Neural progenitor cell (in vitro differentiated cells): Measurements from ENCODE around the gene PTBP3. TPM values are rescaled to one million over a fixed set of nuclear protein-coding genes. Genes with fewer than 3 reads are reported as not detected.
"Not testable (repeated sequence)": the region's sequence is repeated elsewhere in the genome, so short reads cannot be mapped to it uniquely, and the experiment has no call there.

ENCODE experiments used
- DNase-seq: peaks from one replicate; pipeline ENCODE4 v3.0.0-alpha.2; 2016; ENCODE audit warnings: low spot score
- H2AFZ ChIP-seq: fragments of 200-600 bp; sonication (generic); replicated peaks from 2 replicates; pipeline ENCODE4 v1.6.1; 2016; ENCODE audit warnings: antibody characterized with exemption
- H3F3A ChIP-seq: fragments of 200-600 bp; sonication (generic); 2 replicates; pipeline ENCODE4 v1.6.1; 2016; ENCODE audit warnings: antibody characterized with exemption, low read depth
- H3K27ac ChIP-seq: fragments of 200-600 bp; sonication (generic); 2 replicates; pipeline ENCODE4 v1.5.1; 2016; ENCODE audit warnings: mild to moderate bottlenecking
- H3K27me3 ChIP-seq: fragments of 200-600 bp; sonication (generic); 2 replicates; pipeline ENCODE4 v1.6.1; 2016; ENCODE audit warnings: mild to moderate bottlenecking, moderate library complexity
- H3K36me3 ChIP-seq: fragments of 200-600 bp; sonication (generic); 2 replicates; pipeline ENCODE4 v1.5.1; 2016
- H3K4me1 ChIP-seq: fragments of 200-600 bp; sonication (generic); 2 replicates; pipeline ENCODE4 v1.6.1; 2016; ENCODE audit warnings: mixed run types
- H3K4me2 ChIP-seq: fragments of 200-600 bp; sonication (generic); 2 replicates; pipeline ENCODE4 v1.6.1; 2016
- H3K4me3 ChIP-seq: fragments of 200-600 bp; sonication (generic); 2 replicates; pipeline ENCODE4 v1.5.1; 2016
- H3K79me2 ChIP-seq: fragments of 200-600 bp; sonication (generic); 2 replicates; pipeline ENCODE4 v1.6.1; 2016; ENCODE audit warnings: low read depth
- H3K9ac ChIP-seq: fragments of 200-600 bp; sonication (generic); 2 replicates; pipeline ENCODE4 v1.6.1; 2016
- H3K9me3 ChIP-seq: fragments of 200-600 bp; sonication (generic); 2 replicates; pipeline ENCODE4 v1.5.1; 2016; ENCODE audit warnings: low read depth
- H4K20me1 ChIP-seq: fragments of 200-600 bp; sonication (generic); 2 replicates; pipeline ENCODE4 v1.6.1; 2016; ENCODE audit warnings: low read depth
- H3K27ac Mint-ChIP-seq: 3 replicates; pipeline ENCODE4 v1.8.0; 2021; ENCODE audit warnings: mixed read lengths
- H3K27me3 Mint-ChIP-seq: 2 replicates; pipeline ENCODE4 v1.8.0; 2022; ENCODE audit warnings: low read depth, mild to moderate bottlenecking, inconsistent platforms, moderate library complexity, mixed read lengths; ENCODE audit not compliant: insufficient read depth
- H3K36me3 Mint-ChIP-seq: 3 replicates; pipeline ENCODE4 v1.8.0; 2021; ENCODE audit warnings: mixed read lengths
- H3K4me1 Mint-ChIP-seq: 3 replicates; pipeline ENCODE4 v1.8.0; 2021; ENCODE audit warnings: mixed read lengths
- H3K4me3 Mint-ChIP-seq: 3 replicates; pipeline ENCODE4 v1.8.0; 2021; ENCODE audit warnings: mild to moderate bottlenecking, moderate library complexity, mixed read lengths
- H3K9me3 Mint-ChIP-seq: 3 replicates; pipeline ENCODE4 v1.8.0; 2020; ENCODE audit warnings: mixed read lengths
- EZH2 ChIP-seq: fragments of 200-600 bp; sonication (generic); IDR thresholded peaks from 2 replicates; pipeline ENCODE4 v1.6.1; 2017; ENCODE audit warnings: antibody characterized with exemption, mild to moderate bottlenecking, moderate library complexity
- EZH2phosphoT487 ChIP-seq: fragments of 200-600 bp; sonication (generic); IDR thresholded peaks from 2 replicates; pipeline ENCODE4 v1.6.1; 2017; ENCODE audit warnings: antibody characterized with exemption
- total RNA-seq: library from RNA; depleted of rRNA; stranded (reverse); fragments of >200 nt; gene quantifications from 2 replicates; pipeline ENCODE4 v1.2.3, GENCODE V29; 2015; ENCODE audit warnings: low replicate concordance
- TF ChIP-seq, protein P1 (sequence below): fragments of 200-600 bp; sonication (generic); IDR thresholded peaks from 2 replicates; pipeline ENCODE4 v1.5.1; 2017; ENCODE audit warnings: antibody characterized with exemption, mild to moderate bottlenecking

Gene PTBP3
- total RNA-seq, 1 donor from 2014 or later = 84.7 TPM

DNA sequence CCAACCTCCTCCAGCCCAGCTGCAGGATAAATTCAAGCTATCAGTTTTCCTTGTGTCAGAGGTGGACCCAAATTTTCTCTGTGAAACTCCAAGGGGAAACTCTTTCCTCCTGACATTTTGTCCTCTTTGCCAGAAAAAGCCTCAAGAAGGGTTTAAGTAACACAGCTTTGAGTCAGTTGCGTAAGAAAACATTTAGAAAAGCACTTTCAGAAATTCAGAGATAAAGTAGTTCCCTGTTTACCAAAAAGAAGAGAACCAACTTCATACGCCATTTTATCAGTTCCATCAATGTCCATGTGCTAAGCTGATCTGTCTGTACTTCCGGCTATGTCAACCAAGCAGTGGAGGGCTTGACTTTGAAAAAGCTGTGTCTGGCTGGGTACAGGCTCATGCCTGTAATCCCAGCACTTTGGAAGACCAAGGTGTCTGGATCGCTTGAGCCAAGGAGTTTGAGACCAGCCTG lies 138.4 kb downstream of the PTBP3 start:
- peaks cover 8% of the 10 kb centered on the region for H3K4me1 Mint-ChIP-seq
- H3K79me2 ChIP-seq = no peaks in the 10 kb centered on the region
- H4K20me1 ChIP-seq = no peaks in the 10 kb centered on the region
- no peak overlapping the region for H3K4me3 Mint-ChIP-seq
- H3K9me3 Mint-ChIP-seq = peaks cover 2% of the 10 kb centered on the region
- TF ChIP-seq, protein P1, sequence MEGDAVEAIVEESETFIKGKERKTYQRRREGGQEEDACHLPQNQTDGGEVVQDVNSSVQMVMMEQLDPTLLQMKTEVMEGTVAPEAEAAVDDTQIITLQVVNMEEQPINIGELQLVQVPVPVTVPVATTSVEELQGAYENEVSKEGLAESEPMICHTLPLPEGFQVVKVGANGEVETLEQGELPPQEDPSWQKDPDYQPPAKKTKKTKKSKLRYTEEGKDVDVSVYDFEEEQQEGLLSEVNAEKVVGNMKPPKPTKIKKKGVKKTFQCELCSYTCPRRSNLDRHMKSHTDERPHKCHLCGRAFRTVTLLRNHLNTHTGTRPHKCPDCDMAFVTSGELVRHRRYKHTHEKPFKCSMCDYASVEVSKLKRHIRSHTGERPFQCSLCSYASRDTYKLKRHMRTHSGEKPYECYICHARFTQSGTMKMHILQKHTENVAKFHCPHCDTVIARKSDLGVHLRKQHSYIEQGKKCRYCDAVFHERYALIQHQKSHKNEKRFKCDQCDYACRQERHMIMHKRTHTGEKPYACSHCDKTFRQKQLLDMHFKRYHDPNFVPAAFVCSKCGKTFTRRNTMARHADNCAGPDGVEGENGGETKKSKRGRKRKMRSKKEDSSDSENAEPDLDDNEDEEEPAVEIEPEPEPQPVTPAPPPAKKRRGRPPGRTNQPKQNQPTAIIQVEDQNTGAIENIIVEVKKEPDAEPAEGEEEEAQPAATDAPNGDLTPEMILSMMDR = no peak
- no peak for TF ChIP-seq EZH2phosphoT487
- no peak overlapping the region for H3K27ac Mint-ChIP-seq
- peaks cover 18% of the 10 kb centered on the region for H3F3A ChIP-seq
- H3K9me3 ChIP-seq = no peaks in the 10 kb centered on the region
- no peaks in the 10 kb centered on the region for H3K36me3 ChIP-seq
- H3K9ac ChIP-seq = no peak overlapping the region
- H3K4me3 ChIP-seq = no peak overlapping the region
- H3K27me3 ChIP-seq = no peaks in the 10 kb centered on the region
- H3K4me1 ChIP-seq = peaks cover 12% of the 10 kb centered on the region
- H2AFZ ChIP-seq = no peak overlapping the region
- H3K27me3 Mint-ChIP-seq = peaks cover 2% of the 10 kb centered on the region
- no peak for DNase-seq
- H3K4me2 ChIP-seq = no peak overlapping the region
- no peaks in the 10 kb centered on the region for H3K36me3 Mint-ChIP-seq
- no peak overlapping the region for H3K27ac ChIP-seq

DNA sequence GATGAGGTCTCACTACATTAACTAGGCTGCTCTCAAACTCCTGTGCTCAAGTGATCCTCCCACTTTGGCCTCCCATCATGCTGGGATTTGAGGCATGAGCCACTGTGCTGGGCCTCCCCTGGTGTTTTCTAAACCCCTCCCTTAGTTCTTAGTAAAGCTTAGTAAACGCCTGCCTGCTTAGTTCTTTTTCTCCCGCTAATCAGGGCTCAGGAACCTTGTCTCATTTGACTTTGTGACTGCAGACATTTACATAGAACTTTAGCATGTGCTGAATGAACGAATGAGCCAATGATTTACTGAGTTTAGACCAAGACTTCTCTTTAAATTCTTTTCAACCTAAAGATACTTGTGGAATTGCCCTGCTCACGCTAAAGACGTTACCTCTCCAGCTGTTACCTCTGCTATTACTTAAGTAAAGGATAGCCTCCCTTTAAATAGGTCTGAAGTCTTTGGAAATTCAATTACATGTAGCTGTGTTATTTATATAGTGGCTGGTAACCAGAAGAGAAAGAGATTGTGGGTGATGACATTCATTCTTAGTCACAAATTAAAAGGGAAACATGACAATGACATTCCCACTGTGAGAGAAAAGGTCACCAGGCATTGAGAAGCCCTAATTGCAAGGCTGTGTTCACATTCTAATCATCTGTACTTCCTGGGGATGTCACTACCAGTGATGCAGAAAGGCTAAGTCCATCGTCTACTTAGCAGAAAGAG lies 139.7 kb downstream of the PTBP3 start:
- no peak overlapping the region for H3K4me3 Mint-ChIP-seq
- Histone ChIP-seq H3K27ac (no peak overlapping the region), H3K27me3 (no peaks in the 10 kb centered on the region), H2AFZ (no peak overlapping the region), H3K79me2 (no peaks in the 10 kb centered on the region), H3K36me3 (no peaks in the 10 kb centered on the region), H4K20me1 (no peaks in the 10 kb centered on the region), H3K4me3 (no peak overlapping the region), H3K9me3 (no peaks in the 10 kb centered on the region), H3K9ac (no peak overlapping the region), H3K4me1 (peaks cover 12% of the 10 kb centered on the region), H3K4me2 (no peak overlapping the region), H3F3A (peaks cover 20% of the 10 kb centered on the region)
- H3K4me1 Mint-ChIP-seq = peaks cover 8% of the 10 kb centered on the region
- H3K36me3 Mint-ChIP-seq = no peaks in the 10 kb centered on the region
- peaks cover 4% of the 10 kb centered on the region for H3K27me3 Mint-ChIP-seq
- no peak overlapping the region for H3K27ac Mint-ChIP-seq
- TF ChIP-seq, protein P1 = no peak
- no peak for TF ChIP-seq EZH2
- TF ChIP-seq EZH2phosphoT487 = no peak
- H3K9me3 Mint-ChIP-seq = peaks cover 2% of the 10 kb centered on the region
- DNase-seq = peak; percentile 49

DNA sequence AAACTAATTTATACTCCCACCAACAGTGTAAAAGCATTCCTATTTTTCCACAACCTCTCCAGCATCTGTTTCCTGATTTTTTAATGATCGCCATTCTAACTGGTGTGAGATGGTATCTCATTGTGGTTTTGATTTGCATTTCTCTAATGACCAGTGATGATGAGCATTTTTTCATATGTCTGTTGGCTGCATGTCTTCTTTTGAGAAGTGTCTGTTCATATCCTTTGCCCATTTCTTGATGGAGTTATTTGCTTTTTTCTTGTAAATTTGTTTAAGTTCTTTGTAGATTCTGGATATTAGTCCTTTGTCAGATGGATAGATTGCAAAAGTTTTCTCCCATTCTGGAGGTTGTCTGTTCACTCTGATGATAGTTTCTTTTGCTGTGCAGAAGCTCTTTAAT lies 143.1 kb downstream of the PTBP3 start:
- H3K4me1 Mint-ChIP-seq = peaks cover 14% of the 10 kb centered on the region
- H3K27me3 Mint-ChIP-seq, H3K27ac ChIP-seq: not testable (repeated sequence)

DNA sequence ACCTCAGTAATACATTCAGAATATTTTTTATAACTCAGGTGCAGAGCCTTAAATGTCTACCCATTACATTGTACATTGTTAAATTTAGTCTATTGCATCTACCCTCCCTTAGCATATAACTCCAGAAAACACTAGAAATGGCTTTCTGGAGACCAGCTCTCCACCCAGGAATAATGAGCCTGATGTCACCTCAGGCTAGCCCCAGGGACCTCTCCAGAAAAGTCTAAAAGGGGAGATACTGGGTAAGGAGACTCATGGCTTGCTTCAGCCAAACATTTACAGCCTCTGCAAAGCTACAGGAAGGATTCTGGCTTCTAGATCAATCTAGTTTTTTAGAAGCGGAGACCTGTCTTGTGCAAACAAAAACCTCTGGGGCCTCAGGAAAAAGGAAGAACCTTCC lies 144.5 kb downstream of the PTBP3 start:
- H3K27me3 Mint-ChIP-seq = peaks cover 8% of the 10 kb centered on the region
- H3K27me3 ChIP-seq = no peaks in the 10 kb centered on the region
- peaks cover 12% of the 10 kb centered on the region for H3K4me1 ChIP-seq
- no peaks in the 10 kb centered on the region for H3K79me2 ChIP-seq
- no peaks in the 10 kb centered on the region for H3K36me3 Mint-ChIP-seq
- no peak overlapping the region for H3K9ac ChIP-seq
- no peak overlapping the region for H3K27ac Mint-ChIP-seq
- no peaks in the 10 kb centered on the region for H3K36me3 ChIP-seq
- no peak overlapping the region for H3K27ac ChIP-seq
- peaks cover 13% of the 10 kb centered on the region for H3F3A ChIP-seq
- H3K4me3 ChIP-seq = no peak overlapping the region
- DNase-seq = no peak
- no peaks in the 10 kb centered on the region for H3K9me3 ChIP-seq
- H3K4me3 Mint-ChIP-seq = no peak overlapping the region
- H3K4me2 ChIP-seq = no peak overlapping the region
- no peak overlapping the region for H2AFZ ChIP-seq
- TF ChIP-seq, protein P1 = no peak
- no peak for TF ChIP-seq EZH2
- no peak for TF ChIP-seq EZH2phosphoT487
- H3K4me1 Mint-ChIP-seq = peaks cover 10% of the 10 kb centered on the region
- H3K9me3 Mint-ChIP-seq = peaks cover 2% of the 10 kb centered on the region
- no peaks in the 10 kb centered on the region for H4K20me1 ChIP-seq

More for the DNA sequence above, 143.1 kb downstream of the PTBP3 start:
- not testable (repeated sequence) for H3K9me3 ChIP-seq, H3K27me3 ChIP-seq, H3K4me2 ChIP-seq, H3K4me3 ChIP-seq, H3K9me3 Mint-ChIP-seq, DNase-seq, H3K4me3 Mint-ChIP-seq, H2AFZ ChIP-seq, H4K20me1 ChIP-seq, H3K27ac Mint-ChIP-seq, H3K36me3 Mint-ChIP-seq, H3K36me3 ChIP-seq, H3K9ac ChIP-seq, H3K79me2 ChIP-seq
- peaks cover 20% of the 10 kb centered on the region for H3F3A ChIP-seq
- peaks cover 19% of the 10 kb centered on the region for H3K4me1 ChIP-seq
